MCF 10A (cell line): ENCODE results near the gene PFAS. TPM values are rescaled to one million over a fixed set of nuclear protein-coding genes. Genes with fewer than 3 reads are reported as not detected.

ENCODE experiments used
- BruUV-seq: library from RNA; stranded (reverse); fragments of 400-500 nt; replicated peaks from 2 replicates; lab custom pipeline; 2021; lab: Mats Ljungman, UMichigan
- CTCF ChIA-PET: fragments of 300-600 bp; sonication (Branson Sonifier 250); formaldehyde crosslinking; extraction: SDS; loops from one replicate; lab custom pipeline; 2021; ENCODE audit warnings: antibody characterized with exemption, inconsistent platforms; lab: Yijun Ruan, JAX
- POLR2A ChIA-PET: fragments of 300-600, 350-650 bp; sonication (Branson Sonifier 250); formaldehyde crosslinking; extraction: SDS; loops from one replicate; lab custom pipeline; 2020; ENCODE audit warnings: antibody characterized with exemption, inconsistent platforms; lab: Yijun Ruan, JAX
- DNase-seq: peaks from one replicate; pipeline ENCODE4 v3.0.0-alpha.2; 2018; ENCODE audit not compliant: unreplicated experiment
- H3K27ac Mint-ChIP-seq: one replicate; pipeline ENCODE4 v1.8.0; 2022; ENCODE audit warnings: mild to moderate bottlenecking, low read depth, mixed read lengths; ENCODE audit not compliant: unreplicated experiment
- H3K27me3 Mint-ChIP-seq: one replicate; pipeline ENCODE4 v1.8.0; 2022; ENCODE audit warnings: mixed read lengths; ENCODE audit not compliant: insufficient read depth, unreplicated experiment
- H3K36me3 Mint-ChIP-seq: one replicate; pipeline ENCODE4 v1.8.0; 2022; ENCODE audit warnings: mild to moderate bottlenecking, moderate library complexity, mixed read lengths; ENCODE audit not compliant: insufficient read depth, unreplicated experiment
- H3K4me1 Mint-ChIP-seq: one replicate; pipeline ENCODE4 v1.8.0; 2022; ENCODE audit warnings: mixed read lengths; ENCODE audit not compliant: insufficient read depth, unreplicated experiment
- H3K4me3 Mint-ChIP-seq: one replicate; pipeline ENCODE4 v1.8.0; 2022; ENCODE audit warnings: mild to moderate bottlenecking, moderate library complexity, mixed read lengths; ENCODE audit not compliant: unreplicated experiment
- H3K9me3 Mint-ChIP-seq: one replicate; pipeline ENCODE4 v1.8.0; 2022; ENCODE audit warnings: mixed read lengths; ENCODE audit not compliant: unreplicated experiment
- intact Hi-C: fragments of 100-400 bp; cut with micrococcal nuclease; formaldehyde crosslinking; loops from 2 replicates; pipeline ENCODE4 v1.14.1; 2022
- total RNA-seq: library from RNA; stranded (reverse); gene quantifications from 2 replicates; pipeline ENCODE4 v1.2.3, GENCODE V29; 2022
- TF ChIP-seq, protein P1 (sequence below): fragments of 200-600 bp; IDR thresholded peaks from one replicate; pipeline ENCODE4 v1.8.0; 2022; ENCODE audit warnings: antibody characterized with exemption, mild to moderate bottlenecking; ENCODE audit not compliant: unreplicated experiment

Gene PFAS
- total RNA-seq, 1 experiment from 2014 or later, result 66.2 TPM

DNA sequence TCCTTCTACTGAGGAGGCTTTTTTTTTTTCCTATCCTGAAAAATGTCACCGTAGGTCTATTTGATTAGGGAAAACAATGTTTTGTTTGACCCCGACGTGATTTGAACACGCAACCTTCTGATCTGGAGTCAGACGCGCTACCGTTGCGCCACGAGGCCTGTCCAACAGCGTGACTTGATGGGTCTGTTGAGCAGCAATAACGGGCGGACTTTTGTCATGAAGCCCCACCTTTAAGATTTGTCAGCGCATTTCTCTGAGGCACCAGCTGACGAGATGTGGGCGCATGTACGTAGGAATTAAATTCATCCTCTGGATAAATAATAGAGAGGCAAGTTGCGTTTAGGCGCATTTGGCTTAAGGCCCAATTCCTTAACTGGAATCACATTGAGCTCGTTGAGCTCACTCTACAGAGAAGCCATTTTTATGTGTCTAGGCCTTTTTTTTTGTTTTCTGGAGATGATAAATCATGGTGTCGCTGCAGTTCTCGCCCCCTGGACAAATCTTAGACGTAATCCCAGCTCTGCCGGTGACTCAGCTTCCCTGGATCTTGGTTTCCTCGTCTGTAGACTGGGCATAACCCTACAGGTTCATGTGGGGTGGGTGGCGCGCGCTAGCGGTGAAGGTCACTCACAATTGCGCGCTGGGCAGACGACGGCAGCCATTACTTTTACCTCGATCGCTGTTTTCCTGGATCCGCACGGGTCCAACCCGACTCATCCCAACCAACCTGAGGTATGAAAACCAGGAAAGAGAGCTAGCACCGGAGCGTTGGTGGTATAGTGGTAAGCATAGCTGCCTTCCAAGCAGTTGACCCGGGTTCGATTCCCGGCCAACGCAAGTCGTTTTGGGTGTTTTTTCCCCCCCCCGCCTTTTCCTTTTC lies 28.1 kb upstream of the PFAS start:
- peak overlapping the region; percentile 93 for H3K4me3 Mint-ChIP-seq
- intact Hi-C loops, result loop anchor here (1.0 to 5.0 kb wide), 2 partner anchors 34 to 161 kb away; partner anchors contain the start of gene RPL26
- no TSS peak for BruUV-seq
- H3K27ac Mint-ChIP-seq, result peak overlapping the region; percentile 97
- peaks cover 39% of the 10 kb centered on the region for H3K36me3 Mint-ChIP-seq
- no peaks in the 10 kb centered on the region for H3K27me3 Mint-ChIP-seq
- CTCF ChIA-PET, result interaction anchor here (0.6 to 5.1 kb wide), 10 partner anchors 11 to 163 kb away, joined by 3 to 42 read pairs (median 4); partner anchors contain the start of genes AURKB, BORCS6 and PFAS
- TF ChIP-seq, protein P1, sequence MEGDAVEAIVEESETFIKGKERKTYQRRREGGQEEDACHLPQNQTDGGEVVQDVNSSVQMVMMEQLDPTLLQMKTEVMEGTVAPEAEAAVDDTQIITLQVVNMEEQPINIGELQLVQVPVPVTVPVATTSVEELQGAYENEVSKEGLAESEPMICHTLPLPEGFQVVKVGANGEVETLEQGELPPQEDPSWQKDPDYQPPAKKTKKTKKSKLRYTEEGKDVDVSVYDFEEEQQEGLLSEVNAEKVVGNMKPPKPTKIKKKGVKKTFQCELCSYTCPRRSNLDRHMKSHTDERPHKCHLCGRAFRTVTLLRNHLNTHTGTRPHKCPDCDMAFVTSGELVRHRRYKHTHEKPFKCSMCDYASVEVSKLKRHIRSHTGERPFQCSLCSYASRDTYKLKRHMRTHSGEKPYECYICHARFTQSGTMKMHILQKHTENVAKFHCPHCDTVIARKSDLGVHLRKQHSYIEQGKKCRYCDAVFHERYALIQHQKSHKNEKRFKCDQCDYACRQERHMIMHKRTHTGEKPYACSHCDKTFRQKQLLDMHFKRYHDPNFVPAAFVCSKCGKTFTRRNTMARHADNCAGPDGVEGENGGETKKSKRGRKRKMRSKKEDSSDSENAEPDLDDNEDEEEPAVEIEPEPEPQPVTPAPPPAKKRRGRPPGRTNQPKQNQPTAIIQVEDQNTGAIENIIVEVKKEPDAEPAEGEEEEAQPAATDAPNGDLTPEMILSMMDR, result no peak
- DNase-seq, result peak; percentile 96
- POLR2A ChIA-PET, result interaction anchor here (0.7 to 13.2 kb wide), 22 partner anchors 7 to 364 kb away, joined by 3 to 352 read pairs (median 10); partner anchors contain the start of genes ALOXE3, AURKB, BORCS6 and CTC1
- no peaks in the 10 kb centered on the region for H3K9me3 Mint-ChIP-seq
- peaks cover under 1% of the 10 kb centered on the region for H3K4me1 Mint-ChIP-seq

DNA sequence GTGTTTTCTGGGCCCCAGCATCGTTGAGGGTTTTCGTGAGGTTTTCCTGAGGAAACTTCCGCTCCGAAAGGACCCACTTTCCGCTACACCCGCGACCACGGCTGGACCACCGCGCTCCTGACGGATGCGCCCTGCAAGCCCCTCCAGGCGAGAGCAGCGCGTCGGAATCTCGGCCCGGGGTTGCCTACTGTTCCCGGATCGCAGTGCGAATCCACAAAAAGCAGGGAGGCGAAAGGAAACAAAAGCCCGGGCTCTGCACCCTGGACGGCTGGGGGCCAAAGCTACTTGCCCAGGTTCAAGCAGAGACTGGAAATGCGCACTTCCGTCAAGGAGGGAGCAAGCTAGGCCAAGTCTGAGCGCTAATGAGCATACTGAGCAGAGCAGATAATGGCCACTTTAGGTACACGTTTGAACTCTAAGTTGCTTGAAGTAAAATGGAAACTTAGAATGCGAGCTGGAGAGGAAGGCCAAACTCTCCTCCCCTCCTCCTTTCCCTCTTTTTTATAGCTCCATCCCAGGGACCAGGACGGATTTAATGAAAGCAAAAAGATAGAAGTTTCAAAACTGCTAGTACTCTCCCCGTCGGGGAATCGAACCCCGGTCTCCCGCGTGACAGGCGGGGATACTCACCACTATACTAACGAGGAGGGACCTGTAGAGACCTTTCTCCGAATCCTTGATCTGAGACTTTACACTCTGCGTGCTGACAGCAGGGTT lies 27.3 kb upstream of the PFAS start:
- TF ChIP-seq, protein P1, result no peak
- Mint-ChIP-seq H3K27ac (peak overlapping the region; percentile 97), H3K36me3 (peaks cover 47% of the 10 kb centered on the region), H3K4me1 (peaks cover 8% of the 10 kb centered on the region), H3K4me3 (peak overlapping the region; percentile 93), H3K9me3 (no peaks in the 10 kb centered on the region), H3K27me3 (no peaks in the 10 kb centered on the region)
- CTCF ChIA-PET, result interaction anchor here (0.6 to 5.1 kb wide), 11 partner anchors 11 to 164 kb away, joined by 3 to 42 read pairs (median 4); partner anchors contain the start of genes AURKB, BORCS6, HES7 and PFAS
- POLR2A ChIA-PET, result interaction anchor here (0.7 to 13.2 kb wide), 27 partner anchors 8 to 364 kb away, joined by 3 to 352 read pairs (median 6); partner anchors contain the start of genes ALOXE3, AURKB, BORCS6 and CTC1
- peak; percentile 92 for DNase-seq
- intact Hi-C loops, result loop anchor here (1.0 to 5.0 kb wide), 3 partner anchors 35 to 160 kb away; partner anchors contain the start of gene RPL26
- BruUV-seq, result no TSS peak

DNA sequence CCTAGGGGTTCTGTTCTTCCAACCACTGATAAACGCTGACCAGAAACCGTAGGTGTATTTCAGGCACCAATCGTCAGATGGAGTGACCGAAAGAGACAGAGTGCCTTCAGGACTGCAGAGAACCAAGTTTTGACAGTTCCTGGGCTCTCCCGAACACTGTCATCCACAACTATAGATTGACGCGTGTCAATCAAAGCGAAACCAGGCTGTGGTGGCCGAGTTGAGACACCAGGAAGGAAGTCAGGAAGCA lies 26.8 kb upstream of the PFAS start:
- Mint-ChIP-seq H3K4me3 (peak overlapping the region; percentile 93), H3K4me1 (peaks cover 13% of the 10 kb centered on the region), H3K36me3 (peaks cover 52% of the 10 kb centered on the region), H3K27me3 (no peaks in the 10 kb centered on the region), H3K27ac (peak overlapping the region; percentile 97), H3K9me3 (no peaks in the 10 kb centered on the region)
- no TSS peak for BruUV-seq
- TF ChIP-seq, protein P1, result no peak
- ChIA-PET POLR2A (interaction anchor here (0.8 to 13.2 kb wide), 24 partner anchors 8 to 365 kb away, joined by 3 to 352 read pairs (median 10); partner anchors contain the start of genes ALOXE3, AURKB, BORCS6 and CTC1), CTCF (interaction anchor here (0.9 to 5.1 kb wide), 7 partner anchors 12 to 165 kb away, joined by 3 to 42 read pairs (median 4); partner anchors contain the start of genes AURKB, BORCS6, HES7 and PFAS)
- no peak for DNase-seq
- intact Hi-C loops, result loop anchor here (1.0 to 5.0 kb wide), 2 partner anchors 102 to 160 kb away; partner anchors contain the start of gene RPL26
